Vagina (tissue), 2 donors: Measurements from ENCODE around the gene ABCG1. TPM values are rescaled to one million over a fixed set of nuclear protein-coding genes. Genes with fewer than 3 reads are reported as not detected.
A peak's percentile ranks its signal among the peaks of the same experiment; 100 is the strongest.

Experiments used
- DNase-seq, 2 donors: peaks; one replicate each; pipeline ENCODE4 v3.0.0-alpha.2; 2017; ENCODE audit errors: extremely low spot score in 2 of 2
- H3K27ac ChIP-seq: fragments of 200-600 bp; sonication (generic); one replicate; pipeline ENCODE4 v1.5.1; 2019
- H3K27me3 ChIP-seq: fragments of 200-600 bp; sonication (generic); one replicate; pipeline ENCODE4 v1.5.1; 2019
- H3K36me3 ChIP-seq, 2 donors: fragments of 200-600 bp; sonication (generic); one replicate each; pipeline ENCODE4 v1.5.1; 2017 to 2019
- H3K4me1 ChIP-seq: fragments of 200-600 bp; sonication (generic); one replicate; pipeline ENCODE4 v1.5.1; 2019
- H3K4me3 ChIP-seq, 2 donors: fragments of 200-600 bp; sonication (generic); 1 replicate in 1 of 2; 2 replicates in 1 of 2; pipeline ENCODE4 v1.5.1; 2016 to 2019
- H3K9me3 ChIP-seq: fragments of 200-600 bp; sonication (generic); one replicate; pipeline ENCODE4 v1.5.1; 2019
- CTCF ChIP-seq, 3 experiments: fragments of 450-650 bp in 2 of 3; fragments of 200-600 bp in 1 of 3; sonication (generic) in 1 of 3; IDR thresholded peaks; one replicate each; pipeline ENCODE4 v1.5.1; 2017 to 2019; ENCODE audit warnings: antibody characterized with exemption in 3 of 3, mild to moderate bottlenecking in 2 of 3, moderate library complexity in 2 of 3
- POLR2A ChIP-seq, 2 donors: fragments of 450-650 bp; IDR thresholded peaks; one replicate each; pipeline ENCODE4 v1.6.1; 2017; ENCODE audit warnings: antibody characterized with exemption in 2 of 2, mild to moderate bottlenecking in 2 of 2, moderate library complexity in 2 of 2
- POLR2AphosphoS5 ChIP-seq, 2 donors: sonication (generic); formaldehyde crosslinking; IDR thresholded peaks; one replicate each; pipeline ENCODE4 v1.9.0; 2017; ENCODE audit warnings: antibody characterized with exemption in 2 of 2, mild to moderate bottlenecking in 2 of 2, low read depth in 1 of 2; ENCODE audit not compliant: insufficient read depth in 1 of 2
- intact Hi-C: fragments of 100-400 bp; cut with DNase I; formaldehyde crosslinking; loops from one replicate; pipeline ENCODE4 v1.15.1; 2023
- total RNA-seq: library from RNA; depleted of rRNA; stranded (reverse); fragments of >200 nt; gene quantifications from one replicate; pipeline ENCODE4 v1.2.3, GENCODE V29; 2016

ABCG1 gene
- total RNA-seq, 1 donor from 2014 or later: 18.7 TPM

GRCh38 chr21:42315296-42315891, 96.5 kb downstream of the ABCG1 start, which contains the start of gene TFF3:
TFF3 (minus strand) TSS chr21:42315409; CDS start chr21:42315374, 35 bp downstream.
- intact Hi-C loops: no loop called here

GRCh38 chr21:42316891-42317290, 98.0 kb downstream of the ABCG1 start:
- Histone ChIP-seq H3K4me1 (no peaks in the 10 kb centered on the region), H3K27ac (no peak overlapping the region), H3K36me3 (no peaks in the 10 kb centered on the region), H3K9me3 (no peaks in the 10 kb centered on the region), H3K4me3 (no peak overlapping the region), H3K27me3 (no peaks in the 10 kb centered on the region)
- intact Hi-C loops: no loop called here
- peak in 1 of 2 donors; percentile 84 for DNase-seq
- no peak for TF ChIP-seq POLR2AphosphoS5 (IDR thresholded peaks at IDR 0.05; ENCODE audit: insufficient read depth in 1 of 2, low read depth in 1 of 2)
- no peak for TF ChIP-seq CTCF (IDR thresholded peaks at IDR 0.05)
- TF ChIP-seq POLR2A (IDR thresholded peaks at IDR 0.05): no peak

More at GRCh38 chr21:42315296-42315891, 96.5 kb downstream of the ABCG1 start, which contains the start of gene TFF3:
- no peaks in the 10 kb centered on the region for H3K4me1 ChIP-seq
- no peaks in the 10 kb centered on the region for H3K27me3 ChIP-seq
- no peaks in the 10 kb centered on the region for H3K36me3 ChIP-seq
- H3K9me3 ChIP-seq: no peaks in the 10 kb centered on the region
- DNase-seq: no peak
- no peak within 1 kb of the TSS for H3K27ac ChIP-seq
- TF ChIP-seq CTCF (IDR thresholded peaks at IDR 0.05): no peak
- no peak for TF ChIP-seq POLR2A (IDR thresholded peaks at IDR 0.05)
- TF ChIP-seq POLR2AphosphoS5 (IDR thresholded peaks at IDR 0.05; ENCODE audit: insufficient read depth in 1 of 2, low read depth in 1 of 2): no peak
- H3K4me3 ChIP-seq: no peak within 1 kb of the TSS

- no peak overlapping the region for H3K4me3 ChIP-seq
- intact Hi-C loops: no loop called here
- no peaks in the 10 kb centered on the region for H3K27me3 ChIP-seq
- DNase-seq: no peak
- no peaks in the 10 kb centered on the region for H3K36me3 ChIP-seq
- no peaks in the 10 kb centered on the region for H3K9me3 ChIP-seq
- H3K4me1 ChIP-seq: no peaks in the 10 kb centered on the region
- H3K27ac ChIP-seq: no peak overlapping the region
- TF ChIP-seq POLR2A (IDR thresholded peaks at IDR 0.05): no peak
- TF ChIP-seq CTCF (IDR thresholded peaks at IDR 0.05): no peak
- TF ChIP-seq POLR2AphosphoS5 (IDR thresholded peaks at IDR 0.05; ENCODE audit: insufficient read depth in 1 of 2, low read depth in 1 of 2): no peak
Observed at GRCh38 chr21:42317341-42317741, 98.4 kb downstream of the ABCG1 start.

- no peak overlapping the region for H3K27ac ChIP-seq
- intact Hi-C loops: no loop called here
Observed at GRCh38 chr21:42317826-42318746, 99.1 kb downstream of the ABCG1 start.

More at GRCh38 chr21:42317826-42318746, 99.1 kb downstream of the ABCG1 start:
- H3K27me3 ChIP-seq: no peaks in the 10 kb centered on the region
- no peak for TF ChIP-seq CTCF (IDR thresholded peaks at IDR 0.05)
- TF ChIP-seq POLR2AphosphoS5 (IDR thresholded peaks at IDR 0.05; ENCODE audit: insufficient read depth in 1 of 2, low read depth in 1 of 2): no peak
- no peak for TF ChIP-seq POLR2A (IDR thresholded peaks at IDR 0.05)
- H3K9me3 ChIP-seq: no peaks in the 10 kb centered on the region
- no peaks in the 10 kb centered on the region for H3K36me3 ChIP-seq
- no peak overlapping the region for H3K4me3 ChIP-seq
- H3K4me1 ChIP-seq: no peaks in the 10 kb centered on the region
- DNase-seq: peak in 1 of 2 donors; percentile 92
